ENCODE data around the gene RANBP1. TPM values are rescaled to one million over a fixed set of nuclear protein-coding genes. Genes with fewer than 3 reads are reported as not detected.

RANBP1 gene
- total RNA-seq, 1 experiment from 2014 or later = 522 TPM

DNA sequence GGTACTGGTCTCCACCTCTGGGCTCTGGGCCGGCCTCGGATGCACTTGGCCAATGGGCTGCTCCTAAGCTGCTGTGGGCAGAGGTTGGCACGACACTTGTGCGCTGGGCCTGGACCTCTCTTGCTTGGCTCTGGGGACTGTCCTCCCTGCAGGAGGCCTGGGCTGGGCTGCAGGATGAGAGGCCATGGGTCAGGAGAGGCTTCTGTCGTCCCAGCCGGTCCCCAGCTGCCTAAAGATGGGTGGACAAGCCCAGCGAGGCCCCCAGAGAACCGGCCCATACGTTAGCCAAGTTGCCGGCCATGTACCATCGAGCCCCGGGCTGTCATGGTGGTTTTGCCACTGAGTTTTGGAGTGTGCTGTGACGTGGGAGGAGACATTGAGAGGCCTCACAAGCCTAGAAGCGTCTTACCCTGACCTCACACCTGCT is 36.6 kb downstream of the RANBP1 start:
- Histone ChIP-seq H2BK15ac (ENCODE audit: low read depth, low read length) (no peak overlapping the region), H3T11ph (ENCODE audit: low read length) (no peak overlapping the region)
- WGBS (ENCODE audit: extremely low coverage, insufficient read length, low lambda C conversion rate) = no CpG with 5 or more reads among the region's 14 CpGs

More for the DNA sequence above, 36.6 kb downstream of the RANBP1 start:
- Mint-ChIP-seq H3K9me3 (no peaks in the 10 kb centered on the region; a peak in 1 of 5 replicates), H3K4me1 (peaks cover 3 to 6% of the 10 kb centered on the region in 2 experiments; a peak in 3 of 4 replicates), H3K4me3 (0 out of 5 replicates have a peak overlapping the region, but pooled peaks of 1 of the 2 experiments have one; percentile 23), H3K36me3 (ENCODE audit: insufficient read depth in 1 of 3, low read depth in 3 of 3) (no peaks in the 10 kb centered on the region), H3K27me3 (ENCODE audit: low read depth) (no peaks in the 10 kb centered on the region), H3K27ac (no peak overlapping the region)
- Histone ChIP-seq H3K4ac (ENCODE audit: low read depth, low read length) (no peak overlapping the region), H3K27ac (ENCODE audit: insufficient read length, low read depth, low read length) (no peak overlapping the region), H2BK20ac (ENCODE audit: low read depth, low read length, poor library complexity, severe bottlenecking) (no peak overlapping the region), H3K27me3 (ENCODE audit: insufficient read depth, low read length) (no peaks in the 10 kb centered on the region), H2BK5ac (ENCODE audit: insufficient read length, low read length) (no peak overlapping the region), H2BK120ac (ENCODE audit: low read depth, low read length, poor library complexity, severe bottlenecking) (no peak overlapping the region), H2AK5ac (ENCODE audit: insufficient read length, low read length) (no peak overlapping the region), H3K56ac (ENCODE audit: insufficient read length, low read depth, low read length) (no peak overlapping the region), H2BK12ac (ENCODE audit: insufficient read length, low read depth, low read length) (no peak overlapping the region), H3K18ac (ENCODE audit: insufficient read length, low read depth, low read length) (no peak overlapping the region), H3K79me1 (ENCODE audit: insufficient read depth, low read depth, low read length, poor library complexity, severe bottlenecking) (no peaks in the 10 kb centered on the region), H3K9ac (ENCODE audit: extremely low read depth, insufficient read length, low read length) (no peak overlapping the region), H4K20me1 (ENCODE audit: control insufficient read depth, insufficient read depth, insufficient read length) (no peaks in the 10 kb centered on the region), H3K79me2 (ENCODE audit: insufficient read depth, low read length) (no peaks in the 10 kb centered on the region), H3K23ac (ENCODE audit: insufficient read length, low read depth, low read length) (no peak overlapping the region), H2AFZ (ENCODE audit: low read length) (no peak overlapping the region), H3K23me2 (ENCODE audit: insufficient read length, low read depth, low read length, poor library complexity, severe bottlenecking) (peaks cover 5% of the 10 kb centered on the region), H4K91ac (ENCODE audit: insufficient read length, low read depth, low read length) (no peak overlapping the region), H3K9me3 (ENCODE audit: control insufficient read depth, low read depth, low read length) (no peaks in the 10 kb centered on the region), H3K4me2 (ENCODE audit: insufficient read depth, insufficient read length, low read length) (no peak overlapping the region), H4K8ac (replicated peaks; ENCODE audit: insufficient read length, low read depth, low read length) (no peak overlapping the region), H3K14ac (ENCODE audit: insufficient read depth, low read length) (no peak overlapping the region), H4K5ac (ENCODE audit: insufficient read length, low read depth, low read length) (no peak overlapping the region), H3K4me1 (ENCODE audit: insufficient read depth, low read length) (no peaks in the 10 kb centered on the region)
- DNase-seq = no peak
- TF ChIP-seq, protein P1, sequence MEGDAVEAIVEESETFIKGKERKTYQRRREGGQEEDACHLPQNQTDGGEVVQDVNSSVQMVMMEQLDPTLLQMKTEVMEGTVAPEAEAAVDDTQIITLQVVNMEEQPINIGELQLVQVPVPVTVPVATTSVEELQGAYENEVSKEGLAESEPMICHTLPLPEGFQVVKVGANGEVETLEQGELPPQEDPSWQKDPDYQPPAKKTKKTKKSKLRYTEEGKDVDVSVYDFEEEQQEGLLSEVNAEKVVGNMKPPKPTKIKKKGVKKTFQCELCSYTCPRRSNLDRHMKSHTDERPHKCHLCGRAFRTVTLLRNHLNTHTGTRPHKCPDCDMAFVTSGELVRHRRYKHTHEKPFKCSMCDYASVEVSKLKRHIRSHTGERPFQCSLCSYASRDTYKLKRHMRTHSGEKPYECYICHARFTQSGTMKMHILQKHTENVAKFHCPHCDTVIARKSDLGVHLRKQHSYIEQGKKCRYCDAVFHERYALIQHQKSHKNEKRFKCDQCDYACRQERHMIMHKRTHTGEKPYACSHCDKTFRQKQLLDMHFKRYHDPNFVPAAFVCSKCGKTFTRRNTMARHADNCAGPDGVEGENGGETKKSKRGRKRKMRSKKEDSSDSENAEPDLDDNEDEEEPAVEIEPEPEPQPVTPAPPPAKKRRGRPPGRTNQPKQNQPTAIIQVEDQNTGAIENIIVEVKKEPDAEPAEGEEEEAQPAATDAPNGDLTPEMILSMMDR (conservative IDR thresholded peaks at IDR 0.05) = no peak

All from H9 (cell line).